Stimulated activated CD8-positive, alpha-beta memory T cell treated with anti-CD3 and anti-CD28 coated beads, Interleukin-7, amount 100 ng/mL, for 48 hours (primary cell): Measurements from ENCODE around the gene OTC.

Experiments
- DNase-seq, 2 donors: peaks; one replicate each; pipeline ENCODE4 v3.0.0-alpha.2; 2020; ENCODE audit warnings: low read depth in 1 of 2; ENCODE audit errors: extremely low read depth in 1 of 2

Gene OTC

GRCh38 chrX:38462257-38462656 lies 109.9 kb downstream of the OTC start:
- no peak for DNase-seq

DNA sequence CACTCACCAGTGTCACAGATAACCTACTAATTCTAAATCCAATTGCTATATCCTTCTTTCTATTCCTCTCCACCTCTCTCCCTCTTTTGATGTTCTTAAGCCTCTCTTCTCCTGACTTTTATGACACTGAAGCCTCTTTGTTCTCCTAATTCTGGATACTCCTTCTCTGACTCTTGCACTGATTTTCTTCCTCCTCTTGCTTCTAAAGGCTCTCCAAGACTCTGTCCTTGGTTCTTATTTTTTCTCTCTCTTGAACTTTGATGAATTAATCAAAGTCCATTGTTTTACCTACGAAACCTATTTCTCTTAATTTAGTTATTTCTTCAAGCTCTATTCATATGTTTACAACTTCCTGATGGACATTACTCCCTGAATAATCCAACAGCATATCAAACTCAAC lies 113.3 kb downstream of the OTC start:
- no peak for DNase-seq

DNA sequence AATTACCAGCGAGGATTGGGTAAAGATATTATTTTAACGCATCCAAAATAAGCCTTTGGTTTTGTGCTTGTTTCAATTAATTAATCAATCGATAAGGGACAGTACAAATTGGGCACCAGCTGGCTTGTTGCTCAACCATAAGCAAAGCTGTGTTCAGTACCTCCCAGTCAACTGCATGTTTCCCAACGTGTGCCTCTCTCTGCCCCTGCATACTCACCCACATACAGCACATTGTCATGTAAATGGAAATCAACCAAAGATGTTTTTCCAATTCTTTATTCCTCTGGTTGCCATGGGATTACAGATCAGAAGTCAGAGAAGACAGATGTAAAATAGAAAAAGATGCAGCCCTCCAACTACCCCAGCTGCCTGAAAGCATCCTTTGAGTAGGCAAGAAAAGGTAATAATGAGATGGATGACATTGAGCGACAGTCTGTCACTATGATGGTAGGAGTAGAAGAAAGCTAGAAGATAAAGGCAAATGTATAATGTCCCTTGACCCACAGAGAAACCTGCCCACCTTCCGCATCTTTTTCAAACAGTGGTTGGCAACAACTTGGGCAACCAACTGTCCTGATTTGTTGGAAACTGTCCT lies 116.3 kb downstream of the OTC start:
- DNase-seq, result no peak
